ENCODE measurements around the gene ANKRD22.

- TF ChIP-seq TAF1 (conservative IDR thresholded peaks at IDR 0.05), result no peak
- TF ChIP-seq RAD21 (IDR thresholded peaks at IDR 0.05), result no peak
- TF ChIP-seq ZBTB33 (IDR thresholded peaks at IDR 0.05), result no peak
- TF ChIP-seq CTCF (IDR thresholded peaks at IDR 0.05; ENCODE audit: low read depth, low read length, missing input control), result no peak
These were observed 42.0 kb upstream of the ANKRD22 start for GRCh38 chr10:88893611-88894010.

Measured in liver (tissue), 3 donors.